IMR-90 (cell line): ENCODE measurements around the gene CES2. TPM values are rescaled to one million over a fixed set of nuclear protein-coding genes. Genes with fewer than 3 reads are reported as not detected.

ENCODE experiments used
- MAFK ChIP-seq: IDR thresholded peaks from 2 replicates; pipeline ENCODE4 v1.6.1; 2012; ENCODE audit warnings: low read depth, low read length, improper control_type of control experiment
- NFE2L2 ChIP-seq: fragments of 150-350 bp; IDR thresholded peaks from 2 replicates; pipeline ENCODE4 v1.6.1; 2016; ENCODE audit warnings: low read depth, mild to moderate bottlenecking, low read length
- RCOR1 ChIP-seq: IDR thresholded peaks from 2 replicates; pipeline ENCODE4 v1.6.1; 2012; ENCODE audit warnings: mild to moderate bottlenecking, low read length, improper control_type of control experiment; ENCODE audit not compliant: insufficient replicate concordance
- polyA plus RNA-seq, 3 experiments: library from polyadenylated mRNA; depleted of rRNA; stranded (reverse); fragments of >200 nt; gene quantifications; 2 replicates each; pipeline ENCODE4 v1.2.3, GENCODE V29; 2012; ENCODE audit warnings: low replicate concordance in 1 of 3
- total RNA-seq: library from RNA; depleted of rRNA; stranded (reverse); fragments of >200 nt; gene quantifications from 2 replicates; pipeline ENCODE4 v1.2.3, GENCODE V29; 2012

Gene CES2
- total and polyA plus RNA-seq, 2 of the 4 experiments (the other 2 are of a cell fraction): 15.1 to 23.2 TPM

DNA sequence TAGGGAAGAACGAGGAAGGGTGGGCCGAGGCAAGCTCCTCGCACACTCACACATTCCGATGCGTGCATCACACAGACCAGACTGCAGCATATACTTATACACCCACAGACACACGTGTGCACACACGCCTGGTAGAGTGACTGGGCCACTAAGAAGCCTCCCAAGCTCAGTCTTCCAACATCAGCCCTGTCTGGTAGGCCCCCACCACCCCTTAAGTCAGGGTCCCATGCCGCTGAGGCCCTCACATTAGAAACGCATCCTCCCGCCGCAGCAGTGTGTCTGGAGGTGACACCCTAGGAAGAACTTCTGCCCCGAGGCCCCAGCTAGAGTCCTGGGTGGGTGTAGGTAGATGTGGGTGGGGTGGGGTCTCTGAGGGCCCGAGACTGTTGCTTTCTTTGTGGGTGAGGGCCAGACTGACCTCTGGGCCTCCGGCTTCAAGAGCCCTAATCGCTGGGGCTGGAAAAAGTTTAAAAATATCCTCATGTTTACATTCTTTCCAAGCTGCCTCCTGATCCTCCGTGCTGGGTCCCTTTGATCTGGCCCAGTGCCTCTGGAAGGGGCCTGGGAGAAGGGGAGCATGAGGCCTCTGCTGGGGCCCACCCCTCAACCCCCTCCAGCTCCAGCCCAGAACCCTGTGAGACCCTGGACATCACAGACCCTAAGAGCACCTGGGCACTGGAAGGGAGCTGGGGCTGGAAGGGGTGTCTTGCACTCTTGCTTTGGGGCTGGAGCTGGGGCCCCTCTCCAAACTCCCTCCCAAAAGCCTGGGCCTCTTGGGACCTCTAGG lies 30.3 kb upstream of the CES2 start (continued):
- TF ChIP-seq RCOR1 (no peak), NFE2L2 (no peak), MAFK (no peak)
